Osteocyte (in vitro differentiated cells): ENCODE results near the gene SIGLEC11. TPM values are rescaled to one million over a fixed set of nuclear protein-coding genes. Genes with fewer than 3 reads are reported as not detected.

ENCODE experiments used
- DNase-seq: peaks from one replicate; pipeline ENCODE4 v3.0.0; 2021; ENCODE audit warnings: mixed read lengths; ENCODE audit not compliant: unreplicated experiment; ENCODE audit errors: extremely low spot score
- H3K27ac Mint-ChIP-seq: one replicate; pipeline ENCODE4 v1.8.0; 2021; ENCODE audit warnings: mild to moderate bottlenecking, mixed read lengths; ENCODE audit not compliant: unreplicated experiment
- H3K27me3 Mint-ChIP-seq: one replicate; pipeline ENCODE4 v1.8.0; 2021; ENCODE audit warnings: mixed read lengths; ENCODE audit not compliant: unreplicated experiment
- H3K36me3 Mint-ChIP-seq: one replicate; pipeline ENCODE4 v1.8.0; 2021; ENCODE audit warnings: mixed read lengths; ENCODE audit not compliant: unreplicated experiment
- H3K4me1 Mint-ChIP-seq: one replicate; pipeline ENCODE4 v1.8.0; 2021; ENCODE audit warnings: mixed read lengths; ENCODE audit not compliant: unreplicated experiment
- H3K4me3 Mint-ChIP-seq: one replicate; pipeline ENCODE4 v1.8.0; 2021; ENCODE audit warnings: mild to moderate bottlenecking, moderate library complexity, mixed read lengths; ENCODE audit not compliant: unreplicated experiment
- H3K9me3 Mint-ChIP-seq: one replicate; pipeline ENCODE4 v1.8.0; 2021; ENCODE audit warnings: mixed read lengths; ENCODE audit not compliant: unreplicated experiment
- CTCF ChIP-seq: fragments of 200-600 bp; sonication (generic); IDR thresholded peaks from 2 replicates; pipeline ENCODE4 v1.5.0; 2021; ENCODE audit warnings: antibody characterized with exemption, mild to moderate bottlenecking, moderate library complexity
- total RNA-seq: library from RNA; stranded (reverse); gene quantifications from 2 replicates; pipeline ENCODE4 v1.2.1, GENCODE V29; 2021

SIGLEC11 gene
- total RNA-seq, 1 donor from 2014 or later: not detected

GRCh38 chr19:49933643-49934042, 27.3 kb downstream of the SIGLEC11 start:
- H3K27me3 Mint-ChIP-seq: no peaks in the 10 kb centered on the region
- no peak for TF ChIP-seq CTCF
- no peak overlapping the region for H3K4me3 Mint-ChIP-seq

GRCh38 chr19:49932731-49933131, 28.2 kb downstream of the SIGLEC11 start:
- TF ChIP-seq CTCF: no peak
- Mint-ChIP-seq H3K27me3 (no peaks in the 10 kb centered on the region), H3K9me3 (no peaks in the 10 kb centered on the region), H3K36me3 (peaks cover 13% of the 10 kb centered on the region), H3K4me3 (no peak overlapping the region), H3K4me1 (peaks cover 20% of the 10 kb centered on the region), H3K27ac (no peak overlapping the region)
- no peak for DNase-seq

More at GRCh38 chr19:49933643-49934042, 27.3 kb downstream of the SIGLEC11 start:
- peaks cover 11% of the 10 kb centered on the region for H3K4me1 Mint-ChIP-seq
- H3K27ac Mint-ChIP-seq: no peak overlapping the region
- H3K36me3 Mint-ChIP-seq: peaks cover 13% of the 10 kb centered on the region
- H3K9me3 Mint-ChIP-seq: no peaks in the 10 kb centered on the region
- no peak for DNase-seq

GRCh38 chr19:49932041-49932451, 28.9 kb downstream of the SIGLEC11 start:
- peaks cover 25% of the 10 kb centered on the region for H3K4me1 Mint-ChIP-seq
- peaks cover 17% of the 10 kb centered on the region for H3K36me3 Mint-ChIP-seq
- H3K9me3 Mint-ChIP-seq: no peaks in the 10 kb centered on the region
- H3K27ac Mint-ChIP-seq: no peak overlapping the region
- H3K27me3 Mint-ChIP-seq: no peaks in the 10 kb centered on the region
- TF ChIP-seq CTCF: no peak
- H3K4me3 Mint-ChIP-seq: no peak overlapping the region
- no peak for DNase-seq

- Mint-ChIP-seq H3K36me3 (peaks cover 17% of the 10 kb centered on the region), H3K9me3 (no peaks in the 10 kb centered on the region), H3K27me3 (no peaks in the 10 kb centered on the region), H3K4me3 (no peak overlapping the region), H3K27ac (no peak overlapping the region), H3K4me1 (peaks cover 25% of the 10 kb centered on the region)
- DNase-seq: no peak
- no peak for TF ChIP-seq CTCF
Observed at GRCh38 chr19:49931293-49932040, 29.5 kb downstream of the SIGLEC11 start.

- DNase-seq: no peak
- Mint-ChIP-seq H3K9me3 (no peaks in the 10 kb centered on the region), H3K4me3 (peak overlapping the region; percentile 99), H3K4me1 (peaks cover 26% of the 10 kb centered on the region), H3K27ac (peak overlapping the region; percentile 98), H3K27me3 (no peaks in the 10 kb centered on the region), H3K36me3 (peaks cover 20% of the 10 kb centered on the region)
- TF ChIP-seq CTCF: no peak
Observed at GRCh38 chr19:49930483-49931011, 30.4 kb downstream of the SIGLEC11 start.
